Thyroid gland (tissue), 4 donors: ENCODE data around the gene TMEM154. TPM values are rescaled to one million over a fixed set of nuclear protein-coding genes. Genes with fewer than 3 reads are reported as not detected.

Experiments
- DNase-seq, 2 donors: peaks; one replicate each; pipeline ENCODE4 v3.0.0-alpha.2; 2019
- H3K27ac ChIP-seq, 3 donors: fragments of 200-600 bp; sonication (generic); 1 replicate in 2 of 3; 2 replicates in 1 of 3; pipeline ENCODE4 v1.5.1; 2016 to 2019; ENCODE audit warnings: mild to moderate bottlenecking in 1 of 3, moderate library complexity in 1 of 3
- H3K27me3 ChIP-seq: fragments of 200-600 bp; sonication (generic); one replicate; pipeline ENCODE4 v1.5.1; 2019
- H3K36me3 ChIP-seq, 2 donors: fragments of 200-600 bp; sonication (generic); one replicate each; pipeline ENCODE4 v1.5.1; 2016 to 2019
- H3K4me1 ChIP-seq, 2 donors: fragments of 200-600 bp; sonication (generic); one replicate each; pipeline ENCODE4 v1.5.1; 2017 to 2019
- H3K4me3 ChIP-seq, 3 donors: fragments of 200-600 bp; sonication (generic); replicated peaks in 1 of 3; 1 replicate in 2 of 3; 2 replicates in 1 of 3; pipeline ENCODE4 v1.5.1; 2016; ENCODE audit warnings: mild to moderate bottlenecking in 1 of 3
- H3K9me3 ChIP-seq: fragments of 200-600 bp; sonication (generic); one replicate; pipeline ENCODE4 v1.5.1; 2017
- CTCF ChIP-seq, 6 experiments: fragments of 200-600 bp in 3 of 6; fragments of 450-650 bp in 3 of 6; sonication (generic) in 3 of 6; IDR thresholded peaks; one replicate each; pipeline ENCODE4 v1.5.1; 2016 to 2019; ENCODE audit warnings: antibody characterized with exemption in 6 of 6, mild to moderate bottlenecking in 2 of 6, inconsistent platforms in 1 of 6, moderate library complexity in 1 of 6
- POLR2A ChIP-seq, 2 donors: fragments of 450-650 bp; IDR thresholded peaks; one replicate each; pipeline ENCODE4 v1.6.1; 2017; ENCODE audit warnings: antibody characterized with exemption in 2 of 2, mild to moderate bottlenecking in 2 of 2, moderate library complexity in 1 of 2
- WGBS, 2 donors: methylation state at CpG; one replicate each; pipeline ENCODE4 v1.1.5; 2017; 5-methylcytosine and 5-hydroxymethylcytosine counted together
- intact Hi-C: fragments of 100-400 bp; cut with DNase I; formaldehyde crosslinking; loops from one replicate; pipeline ENCODE4 v1.15.1; 2023
- total RNA-seq, 4 donors: library from RNA; depleted of rRNA; stranded (reverse); fragments of >200 nt; gene quantifications; one replicate each; pipeline ENCODE4 v1.2.3, GENCODE V29; 2016

The TMEM154 gene
- total RNA-seq, 4 donors from 2014 or later: 0.22 to 1.6 (median 0.42) TPM

DNA sequence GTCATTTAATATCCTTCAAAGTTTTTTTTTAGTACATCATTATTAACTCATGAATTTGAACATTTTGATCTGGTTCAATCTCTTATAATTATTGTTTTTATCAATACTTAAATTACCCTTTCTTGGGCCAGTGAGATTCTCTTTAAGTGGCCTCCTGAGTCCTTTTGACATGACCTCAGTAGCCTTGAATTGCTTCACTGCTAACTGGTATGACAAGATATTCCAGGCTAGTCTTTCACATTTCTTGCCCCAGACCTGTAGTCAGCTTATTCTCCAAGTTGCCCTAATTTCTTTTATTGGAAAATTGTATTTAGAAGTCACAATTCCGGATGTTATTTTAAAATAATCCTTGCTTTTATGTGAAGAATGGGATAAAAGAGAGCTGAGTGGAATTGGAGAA, 108.5 kb downstream of the TMEM154 start:
- 85 to 86% methylated on average over 1 of the region's 1 CpG for WGBS, 2 donors
- DNase-seq: no peak
- no peaks in the 10 kb centered on the region for H3K36me3 ChIP-seq
- H3K27me3 ChIP-seq: no peaks in the 10 kb centered on the region
- intact Hi-C loops: no loop called here
- no peak overlapping the region for H3K4me3 ChIP-seq
- no peak for TF ChIP-seq POLR2A (IDR thresholded peaks at IDR 0.05)
- no peak for TF ChIP-seq CTCF (IDR thresholded peaks at IDR 0.05)
- H3K4me1 ChIP-seq: no peaks in the 10 kb centered on the region
- no peaks in the 10 kb centered on the region for H3K9me3 ChIP-seq
- no peak overlapping the region for H3K27ac ChIP-seq

Other genes with a start within 250 kb of the TMEM154 start
- 100 to 1,000 TPM in 1 of 4 donors, 10 to 100 TPM in 3; 72.2 to 105 (median 87.1) TPM for gene FBXW7, start 143.9 kb downstream of the TMEM154 start, total RNA-seq
- 1 to 10 TPM in 3 of 4 donors, under 1 TPM in 1; 0.67 to 2.4 (median 1.8) TPM for gene TIGD4, start 99.7 kb upstream of the TMEM154 start, total RNA-seq
- 10 to 100 TPM; 34.3 to 45.1 (median 42.1) TPM for gene ARFIP1, start 100.0 kb upstream of the TMEM154 start, total RNA-seq